ENCODE data around the gene TJP1.
"Not testable (repeated sequence)": the region's sequence is repeated elsewhere in the genome, so short reads cannot be mapped to it uniquely, and the experiment has no call there.

The TJP1 gene

DNA sequence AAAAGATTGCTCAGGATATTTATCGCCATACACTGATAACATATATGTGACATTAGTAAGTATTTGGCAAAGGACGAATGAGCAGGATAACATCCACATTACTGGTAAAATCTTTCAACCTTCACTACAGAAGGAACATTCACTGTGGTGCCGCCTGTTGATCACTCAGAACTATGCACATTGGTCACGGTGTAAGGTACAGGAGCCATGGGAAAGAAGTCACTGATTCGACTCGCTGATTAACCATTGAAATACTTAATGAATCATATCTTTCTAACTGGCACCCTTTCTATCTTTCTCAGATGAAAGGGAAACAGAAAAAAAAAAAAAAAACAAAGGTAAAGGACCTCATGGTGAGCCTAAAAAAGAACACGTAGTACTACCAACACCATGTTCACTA lies 68.8 kb downstream of the TJP1 start:
- DNase-seq (ENCODE audit: low read depth): no peak

DNA sequence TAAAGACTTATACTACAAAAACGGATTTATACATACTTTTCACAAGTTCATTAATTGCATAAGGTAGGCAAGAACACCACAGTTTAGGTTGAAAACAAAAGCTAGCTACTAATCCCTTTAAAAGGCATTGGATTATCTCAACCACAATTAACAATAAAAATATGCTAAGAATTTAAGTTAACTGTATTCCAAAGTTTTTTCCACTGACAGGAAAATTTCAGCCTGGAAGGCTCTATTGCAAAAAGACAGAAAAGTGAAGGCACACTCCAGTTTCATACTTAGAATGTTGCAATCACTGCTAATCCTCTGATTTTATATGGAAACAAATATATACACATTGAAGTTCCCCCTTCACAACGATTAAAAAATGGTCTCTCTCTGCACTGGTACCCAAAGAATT lies 71.5 kb downstream of the TJP1 start:
- DNase-seq (ENCODE audit: low read depth): no peak

DNA sequence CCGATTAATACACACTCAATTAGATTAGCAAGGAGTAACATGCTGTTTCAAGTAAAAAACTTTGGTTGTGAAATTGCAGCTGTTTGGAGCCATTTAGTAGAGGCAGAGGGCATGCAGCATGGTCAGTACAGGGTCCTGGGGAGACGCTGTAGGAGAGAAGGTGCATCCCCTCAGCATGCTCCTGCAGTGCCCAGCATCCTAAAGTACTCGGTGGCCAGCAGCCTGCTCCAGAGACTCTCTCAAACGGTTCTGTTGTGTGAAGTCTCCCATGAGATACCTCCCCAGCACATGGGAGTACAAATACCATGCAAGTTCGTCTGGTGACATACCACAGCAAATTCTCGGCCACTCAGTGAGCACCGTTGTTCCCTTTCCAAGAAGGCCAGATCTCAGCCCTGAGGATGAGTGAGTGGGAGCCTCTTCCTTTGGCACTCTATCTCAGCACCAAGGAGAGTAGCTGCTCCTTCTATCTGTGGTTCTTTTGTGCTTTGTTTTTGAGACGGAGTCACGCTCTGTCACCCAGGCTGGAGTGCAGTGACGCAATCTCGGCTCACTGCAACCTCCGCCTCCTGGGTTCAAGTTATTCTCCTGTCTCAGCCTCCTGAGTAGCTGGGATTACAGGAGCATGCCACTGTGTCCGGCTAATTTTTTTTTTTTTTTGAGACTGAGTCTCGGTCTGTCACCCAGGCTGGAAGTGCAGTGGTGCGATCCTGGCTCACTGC lies 72.7 kb downstream of the TJP1 start:
- DNase-seq (ENCODE audit: low read depth): no peak

- no peak for DNase-seq (ENCODE audit: low read depth)
Measured at GRCh38 chr15:29747837-29748417, 74.3 kb downstream of the TJP1 start.

GRCh38 chr15:29743475-29743874 lies 78.8 kb downstream of the TJP1 start:
- no peak for DNase-seq (ENCODE audit: low read depth)

DNA sequence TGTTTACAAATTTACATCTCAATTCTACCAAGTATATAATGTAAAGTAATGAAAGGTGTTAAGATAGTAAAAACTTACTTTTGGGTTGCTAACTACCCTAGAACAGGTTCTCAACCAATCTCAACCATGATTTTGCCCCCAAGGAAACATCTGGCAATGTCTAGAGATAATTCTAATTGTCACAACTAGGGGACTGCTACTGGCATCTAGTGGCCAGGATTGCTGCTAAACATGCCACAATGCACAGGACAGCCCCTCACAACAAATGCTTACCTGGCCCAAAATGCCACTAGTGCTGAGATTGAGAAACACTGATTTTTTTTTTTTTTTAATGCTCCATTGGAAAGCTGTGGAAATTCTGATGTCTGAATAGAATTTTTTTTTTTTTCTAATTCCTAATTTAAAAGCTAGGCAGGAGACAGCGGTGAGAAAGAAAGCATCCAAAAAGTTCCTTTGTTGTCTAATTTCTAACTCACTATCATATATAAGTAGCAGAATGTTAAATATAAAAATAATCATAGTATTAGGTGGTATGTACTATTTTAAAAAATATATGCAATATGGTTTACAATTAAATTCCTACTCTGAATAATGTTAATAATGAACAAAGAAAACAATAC lies 81.5 kb downstream of the TJP1 start:
- no peak for DNase-seq (ENCODE audit: low read depth)

DNA sequence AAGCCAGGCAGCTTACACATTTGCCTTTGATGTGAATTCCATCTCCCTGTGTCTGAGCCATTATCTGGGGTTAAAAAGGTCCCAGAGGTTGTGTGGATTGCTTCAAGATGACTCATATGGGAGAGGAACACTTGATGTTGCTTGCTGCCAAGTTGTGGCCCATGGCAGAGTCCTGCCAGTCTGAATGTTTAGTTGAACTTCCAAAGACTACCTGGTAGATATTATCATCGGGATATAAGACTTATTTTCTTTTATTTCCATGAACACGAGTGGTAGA lies 85.6 kb downstream of the TJP1 start:
- no peak for DNase-seq (ENCODE audit: low read depth)

DNA sequence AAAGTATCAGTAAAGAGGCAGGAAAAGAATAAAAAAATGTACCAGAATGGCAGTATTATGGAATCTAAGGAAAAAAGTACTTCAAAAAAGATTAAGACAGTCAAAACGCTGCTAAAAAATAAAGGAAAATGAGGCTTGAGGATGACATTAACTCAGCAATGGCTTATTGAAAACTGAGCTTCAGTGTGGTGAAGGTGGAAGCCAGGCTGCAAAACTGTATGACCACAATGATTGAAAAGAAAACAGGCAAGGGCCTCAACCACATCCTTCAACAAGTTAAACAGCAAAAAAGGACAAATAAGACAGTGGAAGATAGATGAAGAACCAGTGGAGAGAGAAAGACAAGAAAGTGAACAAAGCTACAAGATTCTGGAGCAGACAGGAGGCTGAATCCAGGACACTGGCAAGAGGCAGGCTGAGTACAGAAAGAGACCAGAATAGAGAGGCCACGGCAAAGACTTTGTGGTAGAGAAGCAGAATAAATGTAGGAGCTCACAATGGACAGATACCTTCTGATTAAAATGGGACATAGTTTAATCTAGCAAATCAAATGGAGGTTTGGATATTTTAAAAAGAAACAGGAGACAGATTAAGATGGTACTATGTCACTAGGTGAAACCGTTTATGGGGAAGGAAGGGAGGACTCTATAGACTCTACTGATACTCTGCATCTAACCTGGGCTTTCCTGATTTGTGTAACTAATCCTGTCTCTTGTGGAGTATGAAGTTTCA lies 86.1 kb downstream of the TJP1 start:
- DNase-seq (ENCODE audit: low read depth): no peak

- no peak for DNase-seq (ENCODE audit: low read depth)
Measured at GRCh38 chr15:29734917-29735572, 87.2 kb downstream of the TJP1 start.

DNA sequence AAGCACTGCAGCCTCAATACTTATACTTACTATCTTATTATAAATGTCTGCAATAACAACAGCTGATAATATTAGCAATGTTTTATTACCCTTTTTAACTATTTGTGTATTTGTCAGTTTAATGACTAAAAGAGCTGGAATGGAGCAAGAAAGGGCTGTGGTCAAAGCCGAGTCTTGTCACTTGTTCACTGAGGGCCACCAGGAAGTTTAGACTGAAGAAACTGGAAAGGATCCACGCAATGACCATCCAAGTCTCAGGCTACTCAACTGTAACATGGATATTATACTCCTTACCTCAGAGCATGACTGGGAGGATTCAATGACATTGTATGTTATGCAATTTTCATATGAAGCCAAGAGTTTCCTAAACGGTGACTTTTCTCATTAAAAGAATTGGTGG lies 90.4 kb downstream of the TJP1 start:
- DNase-seq (ENCODE audit: low read depth): no peak

DNA sequence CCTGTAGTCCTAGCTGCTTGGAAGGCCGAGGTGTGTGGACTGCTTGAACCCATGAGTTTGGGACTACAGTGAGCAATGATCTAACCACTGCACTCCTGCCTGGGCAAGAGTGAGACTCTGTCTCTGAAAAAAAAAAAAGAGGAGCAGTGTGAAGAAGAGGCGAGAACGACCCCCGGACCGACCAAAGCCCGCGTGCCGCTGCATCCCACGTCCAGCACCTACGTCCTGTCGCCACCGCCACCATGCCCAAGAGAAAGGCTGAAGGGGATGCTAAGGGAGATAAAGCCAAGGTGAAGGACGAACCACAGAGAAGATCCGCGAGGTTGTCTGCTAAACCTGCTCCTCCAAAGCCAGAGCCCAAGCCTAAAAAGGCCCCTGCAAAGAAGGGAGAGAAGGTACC lies 91.8 kb downstream of the TJP1 start:
- not testable (repeated sequence) for DNase-seq (ENCODE audit: low read depth)

DNA sequence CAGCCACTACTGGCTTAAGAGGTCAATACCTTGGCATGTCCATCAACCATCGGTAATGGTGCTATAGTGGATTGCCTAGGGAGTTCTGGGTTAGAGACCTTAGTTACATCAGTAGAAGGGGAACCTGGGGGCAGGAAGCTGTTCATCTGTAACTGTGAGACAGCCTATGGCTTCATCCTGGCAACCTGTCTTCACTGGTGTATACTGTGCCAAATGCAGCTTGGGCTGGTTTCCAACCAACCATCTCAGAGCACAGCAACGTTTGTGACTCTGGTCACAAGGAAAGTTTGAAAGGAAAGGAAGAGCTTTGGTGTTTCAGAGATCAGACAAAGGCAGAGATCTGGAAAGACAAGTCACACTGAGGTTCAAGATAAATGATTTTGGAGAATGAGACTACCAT lies 93.8 kb downstream of the TJP1 start:
- DNase-seq (ENCODE audit: low read depth): no peak

DNA sequence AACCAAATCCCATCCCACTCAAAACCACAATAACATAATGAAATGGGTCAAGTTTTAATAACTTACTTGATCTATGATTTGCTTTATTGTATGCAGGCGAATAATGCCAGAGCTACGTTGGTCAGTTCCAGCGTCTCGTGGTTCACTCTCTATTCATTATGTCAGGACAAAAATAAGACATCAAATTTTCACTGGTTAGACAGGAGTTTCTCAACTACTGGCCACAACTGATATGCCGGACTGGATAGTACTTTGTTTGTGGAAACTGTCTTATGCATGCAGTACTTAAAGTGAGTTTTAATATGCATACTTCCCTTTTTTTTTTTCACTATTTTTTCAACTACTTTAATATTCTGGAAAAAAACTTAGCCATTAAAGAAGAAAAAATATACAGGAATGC lies 94.4 kb downstream of the TJP1 start:
- no peak for DNase-seq (ENCODE audit: low read depth)

- DNase-seq (ENCODE audit: low read depth): no peak
Measured at GRCh38 chr15:29726553-29726952, 95.7 kb downstream of the TJP1 start.

- DNase-seq (ENCODE audit: low read depth): no peak
Measured at GRCh38 chr15:29724026-29724425, 98.2 kb downstream of the TJP1 start.

DNA sequence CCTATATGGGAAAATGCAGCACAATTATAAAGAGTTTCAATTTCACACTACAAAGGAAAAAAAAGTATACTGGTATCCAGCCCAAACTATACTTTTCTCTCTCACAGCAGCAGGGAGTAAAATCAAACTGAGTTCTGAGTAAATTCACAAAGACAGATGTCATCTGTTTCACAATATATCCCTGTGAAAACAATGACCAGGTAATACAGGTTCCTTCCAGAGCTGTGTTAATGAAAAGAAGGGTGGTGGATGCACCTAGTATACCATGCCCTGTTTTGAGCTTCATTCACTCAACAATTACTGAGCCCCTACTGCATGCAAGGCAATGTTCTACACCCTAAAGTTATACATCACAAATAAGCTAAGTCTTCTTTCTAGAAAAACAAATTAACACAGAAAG lies 108.5 kb downstream of the TJP1 start:
- no peak for DNase-seq (ENCODE audit: low read depth)

GRCh38 chr15:29712149-29712885 lies 110.0 kb downstream of the TJP1 start:
- DNase-seq (ENCODE audit: low read depth): no peak

- no peak for DNase-seq (ENCODE audit: low read depth)
Measured at GRCh38 chr15:29711531-29711930, 110.7 kb downstream of the TJP1 start.

DNA sequence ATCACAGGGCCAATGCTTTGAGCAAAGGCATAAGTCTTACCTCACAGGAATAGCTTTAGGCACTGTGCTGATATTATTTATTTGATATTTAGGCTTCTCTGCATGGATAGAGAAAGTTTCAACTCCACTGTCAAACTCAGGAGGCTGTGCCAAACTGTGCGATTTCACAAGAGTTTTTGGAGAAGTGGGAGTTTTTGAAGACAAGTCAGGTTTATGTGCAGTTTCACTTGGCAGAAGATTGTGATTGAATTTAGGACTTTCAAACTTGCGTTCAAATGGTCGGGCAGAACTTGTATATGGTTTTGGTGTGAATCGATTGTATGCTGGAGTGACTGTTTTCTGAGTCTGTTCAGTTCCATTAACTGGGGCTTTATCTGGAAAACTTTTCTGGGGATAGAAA lies 113.7 kb downstream of the TJP1 start:
- no peak for DNase-seq (ENCODE audit: low read depth)

GRCh38 chr15:29704950-29705597 lies 117.2 kb downstream of the TJP1 start:
- no peak for DNase-seq (ENCODE audit: low read depth)

DNA sequence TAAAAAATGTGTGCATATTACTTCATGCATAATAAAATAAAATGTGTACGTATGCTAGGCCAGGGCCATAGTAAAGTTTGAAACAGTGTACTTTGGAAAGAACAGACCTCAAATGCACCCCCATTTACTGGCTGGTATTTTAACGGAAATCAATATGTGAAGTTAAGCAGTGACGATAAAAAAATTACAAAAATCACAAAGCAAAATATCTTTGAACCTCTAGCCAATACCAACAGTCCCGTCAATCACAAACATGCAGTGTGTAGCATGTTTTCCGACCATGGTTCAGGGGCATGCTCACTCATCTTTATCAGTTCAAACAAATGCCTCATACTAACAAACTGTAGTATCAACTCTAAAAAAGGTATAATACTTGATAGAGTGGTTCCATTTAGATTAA lies 121.1 kb downstream of the TJP1 start:
- DNase-seq (ENCODE audit: low read depth): no peak

DNA sequence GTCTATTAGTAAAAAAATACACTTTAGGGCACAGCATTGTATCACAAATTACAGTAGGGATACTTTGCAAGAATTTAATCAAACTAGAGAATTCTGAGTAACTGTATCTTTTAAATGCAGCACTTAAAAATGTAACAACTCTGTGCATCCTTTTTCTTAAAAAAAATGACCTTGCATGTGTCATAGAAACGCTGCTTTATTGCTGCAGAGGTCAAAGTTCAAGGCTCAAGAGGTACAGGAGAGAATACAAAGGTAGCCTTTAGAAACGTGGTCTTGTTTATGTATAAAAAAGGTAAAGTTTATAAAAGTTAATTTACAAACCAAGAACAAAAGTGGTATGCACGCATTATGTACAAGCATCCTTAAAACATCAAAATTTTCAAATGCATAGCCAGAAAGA lies 122.0 kb downstream of the TJP1 start:
- DNase-seq (ENCODE audit: low read depth): no peak
